SIG-M5 (cell line): ENCODE data around the gene CRABP1.

ENCODE experiments used
- DNase-seq: peaks from one replicate; lab custom pipeline; 2025; lab: John Stamatoyannopoulos, UW

Gene CRABP1

GRCh38 chr15:78347586-78348543 is 7.7 kb downstream of the CRABP1 start:
- no peak for DNase-seq

DNA sequence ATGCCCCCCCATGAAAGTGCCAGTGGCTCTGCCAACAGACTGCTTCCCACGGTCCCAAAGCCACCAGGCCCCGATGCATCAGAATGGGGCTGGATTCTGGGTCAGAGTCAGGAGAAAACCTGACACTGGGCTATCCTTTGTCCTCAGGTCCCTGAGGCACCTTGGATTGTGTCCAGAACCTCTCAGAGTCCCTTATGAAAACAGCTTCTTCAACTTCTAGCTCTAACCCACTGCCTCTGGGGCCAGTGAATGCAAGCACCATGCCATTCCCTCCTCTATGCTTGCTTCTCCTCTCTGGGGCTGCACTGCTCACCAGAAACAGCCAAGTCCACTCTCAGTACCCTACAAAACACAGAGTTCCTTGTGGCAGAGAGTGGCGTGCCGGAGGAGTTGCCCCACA is 9.9 kb downstream of the CRABP1 start:
- DNase-seq = no peak

DNA sequence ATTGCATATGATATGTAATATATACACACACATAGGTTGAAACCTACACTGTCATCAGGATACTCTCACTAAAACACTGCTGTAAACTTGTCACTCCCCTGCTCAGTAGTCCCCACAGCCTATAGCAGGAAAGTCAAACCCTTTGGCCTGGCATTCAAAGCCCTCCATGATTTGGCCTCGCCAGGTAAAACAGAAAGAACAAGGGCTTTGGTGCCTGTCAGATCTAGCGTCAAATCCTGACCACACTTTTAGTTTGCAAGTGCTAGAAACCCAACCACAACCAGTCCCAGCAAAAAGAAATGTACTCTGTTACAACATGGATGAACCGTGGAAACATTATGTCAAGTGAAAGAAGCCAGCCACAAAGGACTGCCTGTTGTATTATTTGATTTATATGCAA is 11.4 kb downstream of the CRABP1 start:
- no peak for DNase-seq

- no peak for DNase-seq
Observed at GRCh38 chr15:78353093-78353492, 12.9 kb downstream of the CRABP1 start.

DNA sequence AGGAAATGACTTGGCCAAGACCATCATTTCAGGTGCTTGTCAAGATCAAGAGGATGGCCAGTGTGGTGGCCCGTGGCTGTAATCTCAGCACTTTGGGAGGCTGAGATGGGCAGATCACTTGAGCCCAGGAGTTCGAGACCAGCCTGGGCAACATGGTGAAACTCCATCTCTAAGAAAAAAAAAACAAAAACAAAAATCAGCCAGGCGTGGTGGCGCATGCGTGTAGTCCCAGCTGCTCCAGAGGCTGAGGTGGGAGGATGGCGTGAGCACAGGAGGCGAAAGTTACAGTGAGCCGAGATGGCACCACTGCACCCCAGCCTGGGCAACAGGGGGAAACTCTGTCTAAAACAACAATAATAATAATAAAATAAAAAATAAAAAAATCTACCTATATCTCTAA is 15.0 kb downstream of the CRABP1 start:
- no peak for DNase-seq

DNA sequence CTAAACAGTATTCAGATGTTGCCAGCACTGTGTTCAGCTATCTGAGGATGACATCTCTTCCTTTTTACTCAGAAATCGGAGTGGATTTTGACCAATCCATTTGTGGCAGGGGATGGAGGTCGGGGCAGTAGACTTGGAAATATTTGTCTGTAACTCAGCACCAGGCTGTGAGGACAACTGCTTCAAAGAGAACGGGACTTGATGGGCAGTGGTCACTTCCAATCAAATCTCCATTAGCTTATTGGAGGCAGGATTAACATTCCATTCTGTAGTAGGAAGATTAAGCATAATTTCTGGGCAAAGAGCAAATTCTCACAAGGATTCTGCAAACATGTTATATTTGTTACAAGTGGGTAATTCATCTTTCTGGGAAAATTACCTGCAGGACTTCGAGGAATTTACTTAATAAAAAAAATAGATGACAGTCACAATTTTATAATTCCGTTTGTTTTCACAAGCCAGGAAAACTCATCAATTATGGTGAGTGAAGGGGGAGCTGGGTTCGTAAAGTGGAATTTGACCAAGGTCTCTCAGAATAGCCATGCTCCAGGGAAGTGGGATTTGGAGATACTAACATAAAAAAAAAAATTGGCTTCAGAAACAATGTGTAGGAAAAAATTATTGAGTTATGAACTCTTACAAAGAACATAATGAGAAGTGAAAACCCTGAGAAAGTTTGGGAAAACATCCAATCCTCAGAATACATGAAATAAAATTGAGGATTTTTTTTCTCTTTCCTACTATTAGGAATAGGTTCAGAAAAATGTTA is 18.1 kb downstream of the CRABP1 start:
- DNase-seq = no peak

DNA sequence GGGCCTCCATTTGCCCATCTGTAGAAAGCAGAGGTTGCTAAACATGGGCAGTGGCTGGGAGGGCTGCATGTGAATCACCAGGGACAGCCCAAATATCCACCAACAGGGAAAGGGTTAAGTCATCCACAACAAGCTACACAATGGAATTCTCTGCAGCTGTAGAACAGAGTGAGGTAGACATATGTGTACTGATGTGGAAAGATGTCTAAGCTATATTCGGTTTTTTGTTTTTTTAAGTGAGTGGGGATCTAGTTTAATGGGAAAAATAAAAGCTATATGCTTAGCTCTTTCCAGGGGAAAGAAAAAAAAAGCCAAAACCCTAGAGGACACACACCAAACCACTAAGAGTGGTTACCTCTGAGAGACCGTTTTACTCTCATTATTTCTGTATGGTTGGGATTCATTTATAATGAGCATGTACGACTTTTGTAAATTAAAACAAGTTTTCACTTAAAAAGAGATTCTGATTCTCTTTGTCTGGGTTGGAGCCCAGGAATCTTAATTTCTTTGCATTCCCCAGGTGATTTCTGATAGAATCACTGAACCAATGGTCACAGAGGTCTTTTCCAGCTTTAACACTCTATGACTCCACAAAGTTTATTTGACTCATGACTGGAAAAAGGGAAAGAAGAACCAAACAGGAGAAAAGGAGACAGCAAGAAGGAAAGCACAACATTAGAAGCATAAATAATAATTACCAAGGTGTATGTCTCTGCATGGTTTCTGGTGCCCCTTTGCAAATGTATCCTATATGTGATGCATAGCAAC is 19.1 kb downstream of the CRABP1 start:
- DNase-seq = no peak

- no peak for DNase-seq
Observed at GRCh38 chr15:78360367-78360801, 20.2 kb downstream of the CRABP1 start.

DNA sequence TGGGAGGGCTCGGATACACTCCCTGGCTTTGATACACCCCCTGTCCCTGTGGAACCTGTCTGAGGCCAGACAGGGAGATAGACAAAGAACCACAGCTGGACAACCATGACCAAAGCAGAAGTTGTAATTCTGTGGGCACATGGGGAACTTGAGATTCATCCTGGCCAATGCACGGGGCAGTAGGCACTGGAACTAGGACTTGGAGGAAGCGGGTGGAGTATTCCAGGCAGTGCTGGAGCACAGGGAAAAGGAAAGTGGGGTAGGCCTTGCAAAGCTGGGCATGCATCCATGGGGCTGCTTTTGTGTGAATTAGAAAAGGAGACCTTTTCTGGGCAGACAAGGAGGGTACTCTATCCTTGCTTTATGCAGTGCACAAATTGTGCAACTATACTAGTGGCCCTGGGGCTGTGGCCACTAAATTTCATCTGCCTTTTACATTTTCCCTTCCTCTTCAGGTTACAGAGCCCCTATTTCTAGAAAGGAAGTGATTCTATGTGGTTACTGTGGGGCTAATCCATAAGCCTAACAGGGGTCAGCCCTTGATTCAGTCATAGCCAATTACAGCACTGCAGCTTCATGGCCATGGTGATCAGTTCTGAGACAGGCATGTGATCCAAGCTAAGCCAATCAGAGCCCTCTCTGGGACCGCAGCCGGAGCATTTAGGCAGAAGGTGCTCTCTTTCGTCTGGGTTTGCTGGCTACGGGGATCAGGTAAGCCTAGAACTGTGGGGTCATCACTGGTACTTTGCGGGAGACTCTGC is 21.0 kb downstream of the CRABP1 start:
- peak; percentile 35 for DNase-seq

- no peak for DNase-seq
Observed at GRCh38 chr15:78361771-78362506, 21.8 kb downstream of the CRABP1 start.

DNA sequence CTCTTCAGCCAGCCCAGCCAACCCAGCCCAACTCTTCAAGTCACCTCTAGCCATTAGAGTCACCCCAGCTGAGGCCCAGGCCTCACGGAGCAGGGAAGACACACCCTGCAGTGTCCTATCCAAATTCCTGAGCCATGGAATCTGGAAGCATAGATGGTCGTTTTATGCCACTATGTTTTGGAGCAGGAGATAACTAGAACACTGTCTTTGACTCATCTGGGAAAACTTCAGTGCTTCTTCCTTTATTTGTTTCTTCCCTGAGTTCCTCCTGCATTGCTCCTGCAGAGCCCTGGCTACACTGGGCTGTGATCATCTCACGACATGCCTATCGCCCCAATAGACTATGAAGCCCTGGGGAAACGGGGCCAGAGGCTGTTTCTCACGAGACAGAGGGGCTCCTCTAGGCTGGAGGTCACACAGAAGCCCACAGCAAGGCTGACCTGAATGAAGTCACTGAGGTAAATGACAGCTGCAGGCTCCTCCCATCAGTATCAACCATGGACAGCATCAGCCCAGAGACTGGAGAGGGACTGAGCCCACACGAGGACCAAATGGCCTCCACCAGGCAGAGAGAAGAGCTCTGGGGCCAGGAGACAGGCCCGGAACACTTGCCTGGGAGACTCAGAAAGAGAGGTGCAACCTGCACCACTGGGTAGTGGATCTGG is 22.7 kb downstream of the CRABP1 start:
- no peak for DNase-seq

- no peak for DNase-seq
Observed at GRCh38 chr15:78363381-78363734, 23.2 kb downstream of the CRABP1 start.

- no peak for DNase-seq
Observed at GRCh38 chr15:78364233-78364632, 24.1 kb downstream of the CRABP1 start.

- DNase-seq = no peak
Observed at GRCh38 chr15:78365917-78366316, 25.8 kb downstream of the CRABP1 start.

- no peak for DNase-seq
Observed at GRCh38 chr15:78366342-78366741, 26.2 kb downstream of the CRABP1 start.

DNA sequence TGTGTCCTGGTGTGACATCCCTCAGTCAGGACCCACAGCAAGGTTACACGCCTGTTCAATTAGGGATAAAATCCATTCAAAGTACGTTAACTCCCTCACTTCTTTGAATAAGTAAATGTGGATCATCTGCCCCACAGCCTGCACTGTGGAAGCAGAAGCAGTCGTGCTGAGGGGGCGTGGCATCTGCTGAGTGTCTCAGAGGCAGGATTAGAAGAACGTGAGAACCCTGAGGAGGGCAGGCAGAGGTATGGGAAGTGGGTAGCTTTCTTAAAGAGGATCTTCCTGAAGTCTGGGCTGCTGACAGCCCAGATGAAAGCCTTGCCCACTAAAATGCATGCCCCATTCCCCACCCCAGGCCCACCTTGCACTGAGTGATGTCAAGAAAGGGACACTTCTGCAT is 28.5 kb downstream of the CRABP1 start:
- no peak for DNase-seq

- no peak for DNase-seq
Observed at GRCh38 chr15:78369161-78369560, 29.0 kb downstream of the CRABP1 start.

DNA sequence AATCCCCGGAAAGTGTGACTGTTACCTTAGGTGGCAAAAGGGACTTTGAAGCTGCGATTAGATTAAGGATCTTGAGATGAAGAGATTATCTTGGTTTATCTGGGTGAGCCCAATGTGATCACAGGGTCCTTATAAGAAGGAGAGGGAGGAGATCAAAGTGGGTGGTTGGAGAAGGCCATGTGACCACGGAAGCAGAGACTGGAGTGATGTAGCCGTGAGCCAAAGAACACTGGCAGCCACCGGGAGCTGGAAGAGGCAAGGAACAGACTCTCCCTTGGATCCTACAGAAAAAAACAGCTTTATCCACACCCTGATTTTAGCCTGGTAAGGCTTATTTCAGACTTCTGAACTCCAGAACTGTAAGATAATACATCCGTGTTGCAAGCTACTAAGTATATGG is 29.9 kb downstream of the CRABP1 start:
- no peak for DNase-seq

DNA sequence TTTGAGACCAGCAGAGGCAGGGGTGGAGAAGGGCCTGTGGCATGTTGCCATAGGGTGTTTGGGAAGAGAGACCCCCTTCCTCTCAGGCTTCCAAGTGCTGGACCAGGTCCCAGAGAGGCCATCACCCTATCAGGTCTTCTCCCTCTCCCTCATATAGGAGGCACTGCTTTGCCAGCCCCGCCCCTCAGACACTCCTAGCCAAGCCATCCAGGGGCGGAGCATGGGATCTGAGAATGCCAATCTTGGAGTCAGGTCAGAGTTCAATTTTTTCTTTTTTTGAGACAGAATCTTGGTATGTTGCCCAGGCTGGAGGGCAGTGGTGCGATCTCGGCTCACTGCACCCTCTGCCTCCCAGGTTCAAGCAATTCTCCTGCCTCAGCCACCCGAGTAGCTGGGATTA is 32.7 kb downstream of the CRABP1 start:
- no peak for DNase-seq
